Measurements from ENCODE around the gene TNFSF11. TPM values are rescaled to one million over a fixed set of nuclear protein-coding genes. Genes with fewer than 3 reads are reported as not detected.

Gene TNFSF11
- total and polyA plus RNA-seq, 4 donors, result 0.25 to 1.3 (median 0.25) TPM

DNA sequence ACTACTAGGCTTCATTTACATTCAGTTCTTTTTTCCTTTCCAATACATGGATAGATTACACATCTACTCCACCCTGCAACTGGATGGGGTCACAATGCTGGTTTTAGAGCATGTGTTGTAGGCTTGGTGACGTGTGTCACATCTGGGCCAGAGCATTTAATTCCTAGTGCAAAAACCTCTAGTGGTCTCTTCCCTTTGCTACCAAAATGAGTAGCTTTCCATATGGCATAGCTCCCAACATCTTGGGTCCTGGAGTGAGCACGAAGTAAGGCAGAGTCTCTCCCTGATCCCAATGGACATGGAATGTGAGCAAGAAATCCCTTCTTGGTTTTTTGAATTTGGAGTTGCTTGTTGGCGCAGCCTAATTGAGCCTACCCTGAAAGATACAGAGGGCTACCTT is 51.7 kb downstream of the TNFSF11 start:
- H3K36me3 ChIP-seq (ENCODE audit: control insufficient read depth in 4 of 4, insufficient read depth in 3 of 4, low read depth in 1 of 4, low read length in 3 of 4), result no peaks in the 10 kb centered on the region
- no peaks in the 10 kb centered on the region for H3K4me1 ChIP-seq (ENCODE audit: control insufficient read depth in 4 of 4, insufficient read depth in 4 of 4, low read length in 3 of 4)
- H3K9ac ChIP-seq (ENCODE audit: low read depth in 1 of 2, low read length in 2 of 2), result no peak overlapping the region
- no peak for TF ChIP-seq SP1 (IDR thresholded peaks at IDR 0.05)
- TF ChIP-seq, protein P1, sequence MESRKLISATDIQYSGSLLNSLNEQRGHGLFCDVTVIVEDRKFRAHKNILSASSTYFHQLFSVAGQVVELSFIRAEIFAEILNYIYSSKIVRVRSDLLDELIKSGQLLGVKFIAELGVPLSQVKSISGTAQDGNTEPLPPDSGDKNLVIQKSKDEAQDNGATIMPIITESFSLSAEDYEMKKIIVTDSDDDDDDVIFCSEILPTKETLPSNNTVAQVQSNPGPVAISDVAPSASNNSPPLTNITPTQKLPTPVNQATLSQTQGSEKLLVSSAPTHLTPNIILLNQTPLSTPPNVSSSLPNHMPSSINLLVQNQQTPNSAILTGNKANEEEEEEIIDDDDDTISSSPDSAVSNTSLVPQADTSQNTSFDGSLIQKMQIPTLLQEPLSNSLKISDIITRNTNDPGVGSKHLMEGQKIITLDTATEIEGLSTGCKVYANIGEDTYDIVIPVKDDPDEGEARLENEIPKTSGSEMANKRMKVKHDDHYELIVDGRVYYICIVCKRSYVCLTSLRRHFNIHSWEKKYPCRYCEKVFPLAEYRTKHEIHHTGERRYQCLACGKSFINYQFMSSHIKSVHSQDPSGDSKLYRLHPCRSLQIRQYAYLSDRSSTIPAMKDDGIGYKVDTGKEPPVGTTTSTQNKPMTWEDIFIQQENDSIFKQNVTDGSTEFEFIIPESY (IDR thresholded peaks at IDR 0.05), result no peak
- TF ChIP-seq NR2F2 (IDR thresholded peaks at IDR 0.05), result no peak
- TF ChIP-seq TAF1 (conservative IDR thresholded peaks at IDR 0.05), result no peak
- no peak for TF ChIP-seq RXRA (IDR thresholded peaks at IDR 0.05)
- TF ChIP-seq FOXA1 (IDR thresholded peaks at IDR 0.05), result no peak
- TF ChIP-seq, protein P2, sequence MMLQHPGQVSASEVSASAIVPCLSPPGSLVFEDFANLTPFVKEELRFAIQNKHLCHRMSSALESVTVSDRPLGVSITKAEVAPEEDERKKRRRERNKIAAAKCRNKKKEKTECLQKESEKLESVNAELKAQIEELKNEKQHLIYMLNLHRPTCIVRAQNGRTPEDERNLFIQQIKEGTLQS (IDR thresholded peaks at IDR 0.05), result no peak
- TF ChIP-seq JUND (IDR thresholded peaks at IDR 0.05), result no peak
- TF ChIP-seq RAD21 (IDR thresholded peaks at IDR 0.05), result no peak
- no peak for TF ChIP-seq YY1 (IDR thresholded peaks at IDR 0.05)
- TF ChIP-seq HNF4G (IDR thresholded peaks at IDR 0.05), result no peak
- TF ChIP-seq EGR1 (IDR thresholded peaks at IDR 0.05; ENCODE audit: low read depth in 2 of 2), result no peak
- no peak for TF ChIP-seq HNF4A (conservative IDR thresholded peaks at IDR 0.05)
- TF ChIP-seq, protein P3, sequence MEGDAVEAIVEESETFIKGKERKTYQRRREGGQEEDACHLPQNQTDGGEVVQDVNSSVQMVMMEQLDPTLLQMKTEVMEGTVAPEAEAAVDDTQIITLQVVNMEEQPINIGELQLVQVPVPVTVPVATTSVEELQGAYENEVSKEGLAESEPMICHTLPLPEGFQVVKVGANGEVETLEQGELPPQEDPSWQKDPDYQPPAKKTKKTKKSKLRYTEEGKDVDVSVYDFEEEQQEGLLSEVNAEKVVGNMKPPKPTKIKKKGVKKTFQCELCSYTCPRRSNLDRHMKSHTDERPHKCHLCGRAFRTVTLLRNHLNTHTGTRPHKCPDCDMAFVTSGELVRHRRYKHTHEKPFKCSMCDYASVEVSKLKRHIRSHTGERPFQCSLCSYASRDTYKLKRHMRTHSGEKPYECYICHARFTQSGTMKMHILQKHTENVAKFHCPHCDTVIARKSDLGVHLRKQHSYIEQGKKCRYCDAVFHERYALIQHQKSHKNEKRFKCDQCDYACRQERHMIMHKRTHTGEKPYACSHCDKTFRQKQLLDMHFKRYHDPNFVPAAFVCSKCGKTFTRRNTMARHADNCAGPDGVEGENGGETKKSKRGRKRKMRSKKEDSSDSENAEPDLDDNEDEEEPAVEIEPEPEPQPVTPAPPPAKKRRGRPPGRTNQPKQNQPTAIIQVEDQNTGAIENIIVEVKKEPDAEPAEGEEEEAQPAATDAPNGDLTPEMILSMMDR (IDR thresholded peaks at IDR 0.05; ENCODE audit: low read depth, low read length, missing input control), result no peak
- no peak for TF ChIP-seq GABPA (IDR thresholded peaks at IDR 0.05 in 1 of 2, conservative IDR thresholded peaks at IDR 0.05 in 1 of 2)
- TF ChIP-seq, protein P4, sequence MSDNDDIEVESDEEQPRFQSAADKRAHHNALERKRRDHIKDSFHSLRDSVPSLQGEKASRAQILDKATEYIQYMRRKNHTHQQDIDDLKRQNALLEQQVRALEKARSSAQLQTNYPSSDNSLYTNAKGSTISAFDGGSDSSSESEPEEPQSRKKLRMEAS (IDR thresholded peaks at IDR 0.05), result no peak
- TF ChIP-seq, protein P5, sequence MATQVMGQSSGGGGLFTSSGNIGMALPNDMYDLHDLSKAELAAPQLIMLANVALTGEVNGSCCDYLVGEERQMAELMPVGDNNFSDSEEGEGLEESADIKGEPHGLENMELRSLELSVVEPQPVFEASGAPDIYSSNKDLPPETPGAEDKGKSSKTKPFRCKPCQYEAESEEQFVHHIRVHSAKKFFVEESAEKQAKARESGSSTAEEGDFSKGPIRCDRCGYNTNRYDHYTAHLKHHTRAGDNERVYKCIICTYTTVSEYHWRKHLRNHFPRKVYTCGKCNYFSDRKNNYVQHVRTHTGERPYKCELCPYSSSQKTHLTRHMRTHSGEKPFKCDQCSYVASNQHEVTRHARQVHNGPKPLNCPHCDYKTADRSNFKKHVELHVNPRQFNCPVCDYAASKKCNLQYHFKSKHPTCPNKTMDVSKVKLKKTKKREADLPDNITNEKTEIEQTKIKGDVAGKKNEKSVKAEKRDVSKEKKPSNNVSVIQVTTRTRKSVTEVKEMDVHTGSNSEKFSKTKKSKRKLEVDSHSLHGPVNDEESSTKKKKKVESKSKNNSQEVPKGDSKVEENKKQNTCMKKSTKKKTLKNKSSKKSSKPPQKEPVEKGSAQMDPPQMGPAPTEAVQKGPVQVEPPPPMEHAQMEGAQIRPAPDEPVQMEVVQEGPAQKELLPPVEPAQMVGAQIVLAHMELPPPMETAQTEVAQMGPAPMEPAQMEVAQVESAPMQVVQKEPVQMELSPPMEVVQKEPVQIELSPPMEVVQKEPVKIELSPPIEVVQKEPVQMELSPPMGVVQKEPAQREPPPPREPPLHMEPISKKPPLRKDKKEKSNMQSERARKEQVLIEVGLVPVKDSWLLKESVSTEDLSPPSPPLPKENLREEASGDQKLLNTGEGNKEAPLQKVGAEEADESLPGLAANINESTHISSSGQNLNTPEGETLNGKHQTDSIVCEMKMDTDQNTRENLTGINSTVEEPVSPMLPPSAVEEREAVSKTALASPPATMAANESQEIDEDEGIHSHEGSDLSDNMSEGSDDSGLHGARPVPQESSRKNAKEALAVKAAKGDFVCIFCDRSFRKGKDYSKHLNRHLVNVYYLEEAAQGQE (IDR thresholded peaks at IDR 0.05), result no peak
- TF ChIP-seq FOXA2 (IDR thresholded peaks at IDR 0.05), result no peak
- H3K27me3 ChIP-seq (ENCODE audit: control insufficient read depth in 4 of 4, insufficient read depth in 4 of 4, low read length in 3 of 4), result no peaks in the 10 kb centered on the region
- no peak overlapping the region for H3K27ac ChIP-seq (ENCODE audit: low read depth in 1 of 2, low read length in 2 of 2)
- DNase-seq (ENCODE audit: low spot score), result no peak
- WGBS, result 89% methylated on average over 3 of the region's 3 CpGs
- H3K9me3 ChIP-seq (ENCODE audit: control insufficient read depth in 4 of 4, low read length in 3 of 4), result no peaks in the 10 kb centered on the region
- no peak overlapping the region for H3K4me3 ChIP-seq (ENCODE audit: low read depth in 1 of 3, low read length in 3 of 3)
